GM19468 (cell line): ENCODE data around the gene EGFL7.

Experiments used
- ATAC-seq: cut with Tn5 transposase; IDR thresholded peaks from one replicate; pipeline ENCODE4 v1.9.1; 2021; ENCODE audit warnings: mild to moderate bottlenecking, moderate library complexity, moderate number of reproducible peaks; ENCODE audit not compliant: unreplicated experiment; ENCODE audit errors: extremely low read depth

Gene EGFL7

DNA sequence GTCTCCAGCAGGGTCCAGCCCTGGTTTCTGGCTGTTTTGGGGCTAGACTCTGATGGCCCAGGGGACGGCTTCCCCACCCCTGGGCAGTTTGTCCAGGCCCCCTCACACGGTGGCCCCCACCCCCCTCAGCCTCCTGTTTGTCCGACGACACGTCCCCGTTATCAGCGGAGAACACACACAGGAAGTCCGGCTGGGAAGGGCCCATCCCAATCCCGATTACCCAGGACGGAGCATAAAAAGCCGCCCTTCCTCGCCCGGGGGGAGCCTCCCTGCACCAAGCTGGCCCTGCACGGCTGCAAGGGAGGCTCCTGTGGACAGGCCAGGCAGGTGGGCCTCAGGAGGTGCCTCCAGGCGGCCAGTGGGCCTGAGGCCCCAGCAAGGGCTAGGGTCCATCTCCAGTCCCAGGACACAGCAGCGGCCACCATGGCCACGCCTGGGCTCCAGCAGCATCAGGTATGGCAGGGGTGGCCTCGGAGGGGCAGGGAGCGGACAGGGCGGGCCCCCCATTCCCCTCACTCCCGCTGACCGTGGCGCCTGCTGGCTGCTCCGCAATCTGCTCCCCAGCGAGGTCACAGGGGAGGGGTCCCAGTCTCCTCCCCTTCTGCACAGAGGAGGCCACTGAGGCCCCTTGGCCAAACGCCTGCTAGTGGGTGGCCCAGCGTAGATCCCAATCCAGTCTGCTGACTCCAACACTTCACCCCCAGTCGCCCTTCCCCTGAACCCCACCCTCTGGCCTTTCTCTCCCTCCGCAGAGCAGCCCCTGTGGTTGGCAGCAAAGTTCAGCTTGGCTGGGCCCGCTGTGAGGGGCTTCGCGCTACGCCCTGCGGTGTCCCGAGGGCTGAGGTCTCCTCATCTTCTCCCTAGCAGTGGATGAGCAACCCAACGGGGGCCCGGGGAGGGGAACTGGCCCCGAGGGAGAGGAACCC lies at the start of gene EGFL7:
TSS of gene EGFL7 (plus strand) at position 261 of the 926 bp plus-strand sequence. CDS start 5,367 bp downstream, outside the sequence.
- ATAC-seq = no peak

DNA sequence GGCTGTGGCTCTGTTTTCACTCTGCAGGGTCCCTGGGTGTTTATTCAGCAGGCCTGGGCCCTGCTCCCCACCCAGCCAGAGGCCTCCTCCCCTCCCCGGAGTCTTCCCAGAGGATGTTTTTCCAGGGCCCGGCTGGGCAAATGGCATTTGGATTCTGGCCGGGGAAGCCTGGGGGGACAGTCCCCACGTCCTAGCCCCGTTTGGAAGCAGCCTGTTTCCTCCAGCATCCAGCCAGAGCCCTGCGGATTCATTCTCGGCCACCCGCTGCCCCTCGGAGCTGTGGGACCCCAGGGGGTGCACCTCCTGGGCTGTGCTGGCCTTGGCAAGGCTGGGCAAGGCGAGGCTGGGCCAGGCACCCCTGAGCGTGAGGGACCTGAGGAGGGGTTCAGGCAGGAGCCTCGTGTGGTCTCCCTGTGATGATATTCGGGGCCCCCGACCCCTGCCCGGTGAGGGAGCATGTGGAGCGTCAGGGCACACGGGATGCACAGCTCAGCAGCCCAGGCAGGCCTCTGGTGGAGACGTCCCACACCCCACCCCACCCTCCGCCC lies 48.8 kb upstream of the EGFL7 start:
- no peak for ATAC-seq

DNA sequence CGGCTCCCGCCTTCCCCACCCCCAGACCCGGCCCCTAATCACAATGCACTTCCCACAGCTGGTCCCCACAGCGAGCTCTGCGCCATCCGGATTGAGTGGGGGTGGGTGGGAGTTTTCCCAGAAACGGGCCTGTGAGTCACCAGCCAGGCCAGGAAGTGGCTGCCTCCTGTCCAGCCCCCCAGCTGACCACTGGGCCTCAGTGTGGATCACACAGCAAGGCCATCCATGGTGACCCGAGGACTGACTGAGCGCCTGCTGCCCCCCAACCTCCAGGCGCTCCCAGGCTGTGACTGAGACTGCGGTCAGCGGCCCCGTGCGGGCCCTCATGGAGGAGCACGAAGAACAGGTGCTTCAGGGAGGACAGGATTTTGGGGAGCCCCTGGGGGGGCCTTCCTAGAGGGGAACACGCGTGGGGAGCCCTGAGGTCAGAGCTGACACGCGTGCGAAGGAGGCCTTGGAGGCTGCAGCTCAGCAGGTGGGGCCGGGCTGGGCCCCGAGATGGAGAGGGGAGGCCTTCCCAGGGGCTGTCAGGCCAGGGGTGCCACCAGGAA lies 48.3 kb upstream of the EGFL7 start:
- ATAC-seq = no peak

DNA sequence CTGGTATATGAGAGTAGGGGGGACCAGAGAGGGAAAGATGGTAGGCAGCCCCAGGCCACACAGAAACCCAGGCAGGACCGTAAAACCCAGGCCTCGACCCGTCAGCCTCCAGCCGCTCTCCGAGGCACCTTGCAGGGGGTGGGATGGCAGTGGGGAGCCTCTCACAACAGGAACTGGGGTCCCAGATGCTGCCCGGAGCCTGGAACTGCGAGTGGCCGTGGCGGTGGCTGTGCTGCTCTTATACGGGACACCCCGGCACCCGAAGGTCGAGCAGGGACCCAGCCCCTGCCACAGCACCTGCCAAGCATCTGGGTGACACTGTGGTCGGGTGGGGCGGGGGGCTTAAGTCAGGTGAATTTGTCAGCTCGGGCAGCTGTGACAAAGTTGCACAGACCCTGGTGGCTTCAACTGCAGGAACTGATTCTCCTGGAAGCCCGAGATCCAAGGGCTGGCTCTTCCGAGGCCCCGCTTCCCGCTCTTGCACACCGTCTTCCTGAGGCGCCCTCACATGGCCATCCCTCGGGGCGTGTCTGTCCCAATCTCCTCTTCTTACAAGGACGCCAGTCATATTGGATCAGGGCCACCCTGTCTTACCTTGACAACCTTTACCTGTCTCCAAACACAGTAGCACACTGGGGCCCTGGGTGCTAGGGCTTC lies 47.6 kb upstream of the EGFL7 start:
- no peak for ATAC-seq

DNA sequence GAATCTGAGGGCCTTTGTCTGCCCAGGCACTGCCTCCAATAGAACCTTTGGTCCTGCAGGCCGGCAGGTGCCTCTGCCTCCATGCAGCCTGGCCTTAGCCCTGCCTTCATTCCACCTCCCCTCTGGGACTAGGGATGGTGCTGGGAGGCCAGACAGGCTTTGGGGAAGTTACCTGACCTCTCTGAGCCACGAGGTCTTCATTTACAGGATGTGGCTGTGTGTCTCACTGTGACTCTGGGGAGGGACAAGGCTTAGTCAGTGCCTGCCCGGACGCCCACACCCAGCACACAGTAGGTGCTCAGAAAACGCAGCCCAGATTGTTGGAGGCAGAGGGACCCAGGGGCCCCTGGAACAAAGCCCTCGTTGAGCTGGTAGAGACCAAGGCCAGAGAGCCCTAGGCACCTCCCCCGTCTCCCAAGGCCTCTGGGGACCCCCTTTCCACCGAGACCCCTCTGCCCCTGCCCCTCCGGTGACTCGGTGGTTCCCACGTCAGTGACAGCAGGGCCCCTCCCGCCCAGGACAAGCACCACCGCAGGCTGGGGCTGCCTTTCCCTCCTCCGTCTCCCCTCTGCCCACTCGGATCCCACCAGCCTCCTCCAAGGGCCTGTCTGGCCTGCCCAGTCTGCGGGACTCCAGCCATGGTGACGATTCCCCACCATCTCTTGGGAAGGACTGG lies 46.9 kb upstream of the EGFL7 start:
- no peak for ATAC-seq

DNA sequence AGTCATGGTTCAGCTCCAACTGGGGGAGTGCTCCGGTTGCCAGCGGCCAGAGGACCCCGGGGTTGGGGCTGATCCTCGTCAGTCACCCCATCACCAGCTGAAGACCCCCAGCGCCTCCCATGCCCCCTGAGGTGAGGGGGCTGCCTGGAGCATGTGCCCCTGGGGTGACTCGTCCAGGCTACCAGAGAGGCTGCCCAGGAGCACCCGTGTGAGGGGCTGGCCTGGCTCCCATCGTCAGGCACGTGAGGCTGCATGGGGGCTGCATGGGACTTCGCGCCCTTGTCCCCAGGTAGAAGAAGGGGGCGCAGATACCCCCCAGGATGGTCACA lies 46.4 kb upstream of the EGFL7 start:
- no peak for ATAC-seq

DNA sequence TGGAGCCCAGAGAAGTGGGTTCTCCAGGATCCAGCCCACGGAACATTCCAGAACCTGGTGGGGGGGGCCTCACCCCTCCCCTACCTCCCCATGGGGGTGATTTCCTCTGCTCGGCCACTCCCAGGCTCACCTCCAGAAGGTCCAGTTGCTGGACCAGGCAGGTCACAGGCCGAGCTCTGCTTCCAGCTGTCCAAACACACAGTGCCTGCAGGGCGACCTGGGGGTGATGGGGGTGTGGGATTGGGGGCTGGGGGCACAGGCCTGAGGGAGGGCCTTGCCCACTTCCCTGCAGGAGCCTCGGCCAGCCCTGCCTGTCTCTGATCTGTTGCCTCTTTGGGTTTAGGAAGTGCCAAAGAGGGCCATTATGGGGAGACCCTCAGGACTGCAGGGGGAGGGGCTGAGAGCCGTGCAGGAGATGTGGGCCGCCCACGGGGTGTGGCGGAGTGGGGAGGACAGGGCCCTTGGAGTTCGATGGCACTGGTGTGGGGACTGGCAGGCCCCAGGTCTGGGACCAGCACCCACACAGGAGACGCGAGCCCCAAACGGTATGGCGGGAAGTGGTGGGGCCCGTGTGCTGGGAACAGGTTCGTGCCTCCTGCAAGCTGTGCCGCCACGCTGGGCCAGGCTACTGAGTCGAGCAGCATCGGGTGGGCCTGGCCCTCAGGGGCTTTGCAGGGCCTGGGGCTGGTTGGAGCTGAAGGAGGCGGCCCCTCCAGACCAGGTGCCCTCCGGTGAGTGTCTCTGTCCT lies 45.6 kb upstream of the EGFL7 start:
- no peak for ATAC-seq

DNA sequence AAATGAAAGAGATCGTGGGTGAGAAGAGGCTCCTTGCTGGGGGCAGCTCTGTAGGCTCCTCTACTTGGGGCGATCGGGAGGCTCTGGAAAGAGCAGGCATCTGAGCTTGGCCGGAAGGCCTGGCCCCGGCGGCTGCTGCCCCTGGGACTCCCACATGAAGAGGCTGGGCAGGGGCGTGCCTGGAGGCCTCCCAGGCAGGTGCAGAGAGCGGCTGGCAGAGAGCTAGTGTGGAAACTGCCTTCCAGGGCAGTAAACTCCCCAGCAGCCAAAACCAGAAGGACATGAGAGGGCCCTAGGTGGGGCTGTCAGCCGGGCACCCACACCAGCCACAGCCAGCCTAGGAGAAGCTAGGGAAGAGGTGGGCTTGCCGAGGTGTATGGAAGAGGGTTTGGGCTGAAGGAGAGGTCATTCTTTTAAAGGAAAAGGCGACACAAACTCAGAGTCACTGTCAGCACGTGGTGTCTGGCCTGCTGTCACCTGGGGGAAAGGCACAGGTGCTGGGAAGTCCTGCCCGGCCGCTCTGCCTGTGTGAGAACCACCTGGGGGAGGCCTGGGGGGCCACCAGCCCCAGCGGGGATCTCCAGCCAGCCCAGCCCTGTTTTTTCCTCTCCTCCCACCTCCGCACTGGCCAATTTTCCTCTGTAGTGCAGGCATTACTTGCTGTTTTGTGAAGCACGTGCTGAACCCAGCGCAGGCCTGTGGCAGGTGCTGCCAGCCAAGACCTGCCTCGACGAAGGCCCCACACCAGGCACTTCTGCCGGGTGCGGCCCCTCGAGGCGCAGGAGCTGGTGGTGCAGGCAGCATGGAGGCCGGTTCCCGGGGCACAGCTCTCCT lies 44.8 kb upstream of the EGFL7 start:
- ATAC-seq = no peak

DNA sequence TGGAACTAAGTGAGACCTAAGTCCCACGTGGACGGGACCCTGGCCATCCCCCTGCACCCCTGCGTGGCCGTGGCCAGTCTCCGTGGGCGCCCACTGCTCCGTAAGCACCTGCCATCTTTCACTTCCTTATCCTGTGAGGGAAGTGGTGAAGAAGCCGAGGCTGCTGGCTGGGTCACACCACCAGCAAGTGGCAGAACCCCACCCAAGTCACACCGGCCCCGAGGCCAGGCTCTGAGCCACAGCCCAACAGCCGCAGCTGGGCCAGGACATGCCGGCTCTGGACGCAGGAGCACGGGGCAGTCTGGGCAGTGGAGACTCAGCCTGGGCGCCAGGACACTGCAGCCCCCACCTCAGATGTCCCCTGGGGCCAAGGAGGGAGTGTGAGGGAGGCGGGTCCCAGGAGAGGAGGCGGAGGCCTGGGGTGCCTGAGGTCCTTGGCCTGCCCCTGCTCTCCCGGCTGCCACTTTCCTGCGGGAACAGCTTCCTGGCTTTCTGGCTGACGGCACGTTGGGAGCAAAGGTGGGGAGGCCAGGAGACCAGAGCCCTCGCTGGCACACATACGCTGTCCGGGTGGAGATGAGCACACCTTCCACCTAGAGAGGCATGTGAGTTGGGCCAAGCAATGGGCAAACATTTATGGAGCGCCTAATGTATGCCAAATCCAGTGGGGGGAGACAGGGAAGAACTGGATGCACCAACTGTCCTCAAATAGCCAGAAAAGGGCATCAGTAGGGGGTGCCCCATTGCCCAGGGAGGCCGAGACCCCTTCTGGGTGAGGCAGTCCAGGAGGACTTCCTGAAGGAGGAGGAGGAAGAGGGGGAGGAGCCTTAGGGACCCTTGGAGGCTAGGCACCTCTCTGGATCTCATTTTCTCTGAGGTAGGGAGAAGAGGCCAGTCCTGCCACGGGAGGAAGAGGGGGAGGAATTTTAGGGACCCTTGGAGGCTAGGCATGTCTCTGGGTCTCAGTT lies 43.9 kb upstream of the EGFL7 start:
- ATAC-seq = no peak

DNA sequence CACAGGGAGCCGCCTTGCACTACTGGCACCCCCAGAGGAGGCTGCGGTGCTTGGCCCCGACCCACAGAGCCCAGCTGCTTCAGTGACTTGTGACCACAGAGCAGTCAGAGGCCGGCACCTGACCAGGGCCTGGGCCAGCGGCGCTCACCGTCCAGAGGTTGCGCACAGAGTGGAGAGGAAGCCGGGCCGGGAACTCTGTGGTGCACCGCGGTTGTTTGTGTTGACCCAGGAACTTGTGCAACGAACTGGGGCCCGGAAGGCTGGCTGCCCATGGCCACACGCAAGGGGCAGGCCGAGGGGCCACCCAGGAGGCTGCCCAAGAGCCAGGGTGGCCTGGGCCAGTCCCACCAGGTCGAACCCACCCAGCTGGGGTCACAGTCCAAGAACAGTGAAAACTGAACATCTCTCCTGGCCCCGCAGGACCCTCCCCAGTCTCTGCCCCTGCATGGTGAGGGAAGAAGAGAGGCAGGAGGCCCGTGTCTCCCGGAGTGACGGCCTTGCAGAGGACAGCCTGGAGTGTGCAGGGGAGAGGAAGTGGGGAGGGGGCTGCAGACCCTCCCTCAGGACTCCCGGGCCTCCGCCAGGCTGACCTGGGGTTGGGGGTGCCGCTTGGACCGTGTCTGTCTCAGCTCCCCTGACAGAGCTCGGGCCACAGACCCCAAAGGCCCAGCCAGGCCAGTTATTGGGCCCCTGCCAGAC lies 42.8 kb upstream of the EGFL7 start:
- no peak for ATAC-seq

DNA sequence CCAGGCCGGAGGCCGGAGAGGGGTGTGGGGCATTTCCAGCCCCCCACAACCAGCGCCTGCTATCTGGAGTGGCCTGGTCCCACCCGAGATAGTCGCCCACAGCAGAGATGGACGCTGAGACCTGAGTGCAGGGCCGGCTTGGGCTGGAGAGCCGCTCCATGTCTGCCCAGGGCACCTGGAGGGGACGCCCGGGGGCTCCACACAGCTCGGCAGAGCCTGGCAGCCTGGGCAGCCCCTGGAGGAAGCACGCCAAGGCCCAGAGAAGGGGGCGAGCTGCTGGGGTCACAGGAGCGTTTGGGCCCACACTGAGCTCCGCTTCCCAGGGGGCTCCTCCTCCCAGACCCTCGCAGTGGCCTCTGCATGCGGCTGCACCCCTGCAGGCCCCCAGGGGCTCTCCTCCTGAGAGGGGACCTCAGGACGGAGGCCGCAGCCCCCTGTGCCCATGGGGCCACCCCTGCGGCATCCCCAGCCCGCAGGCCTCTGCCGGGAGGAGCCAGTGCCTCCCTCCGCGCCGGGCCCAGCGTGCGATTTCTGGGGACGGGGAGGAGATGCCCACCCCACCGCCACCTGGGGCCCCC lies 42.2 kb upstream of the EGFL7 start:
- ATAC-seq = no peak

DNA sequence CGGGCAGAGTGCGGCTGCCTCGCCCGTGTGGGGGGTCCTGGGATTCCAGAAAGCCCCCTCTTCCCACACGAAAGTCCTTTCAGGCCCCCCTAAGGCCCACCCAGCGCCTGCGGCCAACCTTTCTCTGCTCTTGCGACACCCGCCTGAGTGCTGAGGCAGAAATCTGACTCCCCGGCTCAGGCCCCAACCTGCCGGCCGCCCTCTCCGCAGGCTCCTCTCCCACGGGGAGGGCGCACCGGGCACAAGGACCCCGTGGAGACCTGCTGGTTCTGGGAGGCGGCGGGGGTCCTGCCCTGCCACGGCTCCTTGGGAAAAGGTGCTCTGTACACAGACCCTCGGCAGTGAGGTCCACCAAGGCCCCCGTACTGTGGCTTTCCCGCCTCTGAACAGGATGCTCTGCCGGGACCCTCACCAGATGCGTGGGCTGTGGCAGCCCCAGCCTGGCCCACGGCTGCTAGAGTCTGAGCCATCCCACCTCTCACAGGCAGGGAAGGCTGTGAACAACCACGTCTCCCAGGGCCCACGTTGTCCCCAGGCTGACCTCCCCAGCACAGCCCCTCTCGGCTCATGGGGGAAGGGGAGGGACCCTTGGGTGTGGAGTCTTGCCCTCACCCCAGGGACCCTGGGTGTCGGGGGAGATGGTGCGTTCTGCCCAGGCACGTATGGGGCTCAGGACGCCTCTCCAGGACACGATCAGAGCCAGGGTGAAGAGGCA lies 41.5 kb upstream of the EGFL7 start:
- ATAC-seq = no peak

DNA sequence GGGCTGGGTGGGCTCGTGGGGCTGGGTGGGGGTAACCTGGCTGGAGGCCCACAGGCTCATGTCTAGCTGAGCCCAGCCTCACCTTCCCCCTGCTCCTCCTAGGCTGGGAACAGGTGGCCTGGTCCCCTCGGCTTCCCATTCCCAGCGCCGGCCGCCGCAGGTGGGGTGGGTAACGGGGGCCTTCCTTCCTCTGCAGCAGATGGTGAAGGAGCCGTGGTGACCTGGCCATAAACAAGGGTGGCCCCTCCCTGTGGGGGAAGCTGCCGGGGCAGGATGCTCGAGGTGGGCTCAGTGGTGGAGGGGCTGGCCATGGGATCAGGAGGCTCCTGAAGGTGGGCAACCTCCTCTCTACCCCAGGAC lies 41.0 kb upstream of the EGFL7 start:
- ATAC-seq = no peak

DNA sequence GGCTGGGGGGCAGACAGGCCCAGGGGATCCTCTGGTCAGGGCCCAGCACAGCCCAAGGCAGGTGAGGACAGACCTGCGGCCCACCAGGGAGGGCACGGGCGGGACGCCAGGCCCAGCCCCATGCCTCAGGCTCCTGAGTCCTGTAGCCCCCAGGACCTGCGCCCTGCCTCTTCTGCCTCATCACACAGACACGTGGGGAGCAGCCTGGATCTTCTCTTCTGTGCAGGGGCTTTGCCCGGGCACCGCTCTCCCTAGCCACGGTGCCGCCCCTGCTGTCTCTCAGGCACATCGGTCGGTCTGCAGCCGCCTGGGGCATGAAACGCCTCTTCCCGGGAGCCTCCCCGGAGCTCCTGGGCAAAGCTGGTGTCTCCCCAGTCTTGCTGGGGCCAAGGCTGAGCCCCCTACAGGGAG lies 40.2 kb upstream of the EGFL7 start:
- ATAC-seq = no peak

DNA sequence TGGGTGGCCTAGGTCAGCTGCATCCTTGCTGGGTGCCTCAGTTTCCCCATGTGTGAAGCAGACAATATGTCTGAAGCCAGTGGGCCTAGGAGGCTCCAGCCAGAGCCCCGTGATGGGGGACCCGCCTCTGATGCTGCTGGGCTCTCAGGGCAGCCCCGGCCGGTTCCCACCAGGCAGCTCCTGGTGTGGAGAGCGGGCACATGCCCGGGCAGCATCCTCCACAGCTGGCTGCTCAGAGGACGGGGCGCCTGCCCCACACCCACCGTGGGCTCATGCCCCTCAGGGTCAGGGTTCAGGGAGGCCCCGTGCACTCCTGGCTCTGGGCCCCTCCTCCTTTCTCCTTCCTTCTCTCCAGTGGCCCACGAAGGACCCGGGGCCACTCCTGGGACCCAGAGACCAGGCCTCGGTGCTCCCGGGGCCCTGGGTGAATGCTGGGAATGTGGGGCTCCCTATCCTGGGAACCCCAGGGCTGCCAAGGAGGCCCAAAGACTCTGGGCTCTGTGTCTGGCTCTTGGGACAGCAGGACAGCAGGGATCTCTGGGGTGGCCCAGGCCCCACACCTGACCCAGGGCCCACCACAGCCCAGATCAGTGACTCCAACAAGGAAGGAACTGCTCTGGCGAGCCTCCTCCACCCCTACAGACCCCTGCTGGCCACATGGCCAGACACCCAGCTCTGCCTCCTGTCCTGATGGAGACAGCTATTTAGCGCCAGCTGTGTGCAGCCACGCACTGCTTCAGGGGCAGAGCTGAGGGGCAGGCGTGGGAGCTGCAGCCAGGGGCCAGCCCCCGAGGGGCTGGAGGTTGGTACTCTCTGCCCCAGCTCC lies 39.5 kb upstream of the EGFL7 start:
- no peak for ATAC-seq

DNA sequence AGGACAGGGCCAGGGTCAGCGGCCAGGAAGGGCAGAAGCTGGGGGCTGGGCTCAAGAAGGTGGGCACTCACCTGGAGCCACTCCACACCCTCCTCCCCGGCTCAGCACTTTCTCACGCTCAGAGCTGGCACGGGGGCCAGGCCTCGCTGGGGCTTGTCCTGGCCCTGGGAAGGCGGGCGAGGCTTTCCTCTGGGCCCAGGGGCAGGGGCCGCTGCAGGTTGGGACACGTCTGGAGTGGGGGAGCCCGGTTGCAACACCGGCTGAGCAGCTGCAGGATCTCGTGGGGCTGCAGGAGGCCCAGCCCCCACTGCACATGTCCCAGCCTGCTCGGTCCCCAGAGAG lies 38.9 kb upstream of the EGFL7 start:
- ATAC-seq = no peak
